GM19328 (cell line): ENCODE results near the gene ZRANB1.

Source experiments
- ATAC-seq: cut with Tn5 transposase; IDR thresholded peaks from one replicate; pipeline ENCODE4 v1.9.1; 2021; ENCODE audit warnings: mild to moderate bottlenecking, moderate library complexity; ENCODE audit not compliant: unreplicated experiment

Gene ZRANB1

DNA sequence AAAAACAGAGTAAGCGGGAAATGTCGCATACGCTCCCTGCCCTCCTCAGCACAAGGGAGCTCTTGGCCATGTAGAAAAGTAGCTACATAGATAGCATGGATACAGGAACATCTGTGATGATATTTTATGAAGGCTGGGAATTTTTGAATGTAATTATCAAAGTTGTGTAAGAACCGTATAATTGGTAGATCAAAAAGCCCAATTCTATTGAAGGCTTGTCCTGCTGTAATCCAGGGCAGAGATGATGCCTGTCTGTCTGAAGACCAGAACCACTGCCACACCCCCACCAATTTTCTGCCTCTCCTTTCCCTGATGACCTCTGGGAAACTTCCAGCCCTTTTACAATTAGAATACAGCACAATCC, 51.4 kb downstream of the ZRANB1 start:
- no peak for ATAC-seq

DNA sequence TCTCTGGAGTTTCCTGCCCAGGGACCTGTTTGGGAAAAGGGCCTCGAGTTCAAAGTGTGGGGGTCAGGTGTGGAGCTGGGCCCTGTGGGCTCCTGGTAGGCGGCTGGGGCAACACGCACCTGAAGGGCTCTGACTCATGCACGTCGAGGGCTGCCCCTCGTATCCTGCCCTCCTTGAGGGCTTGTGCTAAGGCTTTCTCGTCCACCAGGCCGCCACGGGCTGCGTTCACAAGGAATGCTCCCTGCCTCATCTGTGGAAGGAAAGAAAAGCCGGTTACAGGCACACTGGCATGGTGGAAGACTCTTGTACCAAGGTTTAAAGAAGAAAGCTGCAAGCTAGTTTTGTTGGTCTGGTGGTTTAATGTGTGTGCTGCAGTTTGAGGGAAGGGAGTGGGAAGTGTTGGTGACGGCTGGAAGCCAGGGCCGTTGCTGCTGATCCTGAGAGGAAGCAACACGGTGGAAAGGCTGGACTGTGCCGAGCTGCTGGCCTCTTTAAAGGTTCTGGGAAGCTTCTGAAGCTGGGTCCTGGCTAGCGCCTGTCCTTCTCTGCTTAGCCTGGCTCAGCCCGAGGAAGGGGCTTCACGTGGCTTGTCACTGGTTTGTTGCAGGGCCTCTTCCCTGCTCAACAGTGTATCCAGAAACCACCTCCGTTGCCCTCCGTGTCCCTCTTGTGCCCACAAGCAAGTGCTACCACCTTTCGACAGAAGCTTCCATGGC, 52.0 kb downstream of the ZRANB1 start:
- ATAC-seq = no peak

DNA sequence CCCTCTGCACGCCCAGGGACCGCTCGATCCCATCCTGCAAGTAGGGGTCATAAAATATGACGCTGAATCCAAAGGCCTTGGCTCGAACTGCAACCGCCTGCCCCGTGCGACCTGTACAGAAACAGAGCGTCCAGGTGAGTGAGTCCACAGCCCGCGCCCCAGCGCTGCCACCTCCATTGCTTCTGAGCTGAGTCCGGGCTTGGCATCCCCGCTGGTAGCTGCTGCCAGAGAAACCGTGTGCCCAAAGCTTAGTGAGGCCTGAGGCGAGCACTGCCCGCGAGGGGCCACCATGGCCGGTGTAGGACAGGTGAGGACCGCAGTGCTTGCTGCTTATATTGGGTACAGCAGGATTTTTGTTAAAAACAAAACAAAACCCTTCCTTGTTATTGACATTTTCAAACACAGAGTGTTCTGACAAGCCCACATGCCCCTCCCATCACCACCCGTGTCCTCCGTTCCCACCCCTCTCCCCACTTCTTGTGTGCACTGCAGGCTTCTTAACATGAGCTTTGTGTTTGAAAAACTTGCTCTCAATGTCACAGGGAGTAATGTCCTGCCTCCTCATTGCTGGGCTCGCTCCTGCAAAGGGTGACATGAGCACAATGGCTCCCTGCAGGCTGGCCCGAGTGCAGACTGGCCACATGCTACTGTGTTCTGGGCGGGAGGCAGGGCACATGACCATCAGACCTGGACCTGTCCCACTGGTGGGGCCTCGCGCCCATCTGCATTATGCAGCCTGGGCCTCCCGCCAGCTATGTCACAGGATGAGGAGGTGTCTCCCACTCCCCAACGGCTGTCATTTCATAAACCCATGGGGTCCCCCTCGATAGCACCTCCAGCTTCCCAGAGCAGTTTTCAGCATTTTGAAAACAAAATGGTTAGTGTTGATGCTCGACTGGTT, 52.9 kb downstream of the ZRANB1 start:
- ATAC-seq = no peak

DNA sequence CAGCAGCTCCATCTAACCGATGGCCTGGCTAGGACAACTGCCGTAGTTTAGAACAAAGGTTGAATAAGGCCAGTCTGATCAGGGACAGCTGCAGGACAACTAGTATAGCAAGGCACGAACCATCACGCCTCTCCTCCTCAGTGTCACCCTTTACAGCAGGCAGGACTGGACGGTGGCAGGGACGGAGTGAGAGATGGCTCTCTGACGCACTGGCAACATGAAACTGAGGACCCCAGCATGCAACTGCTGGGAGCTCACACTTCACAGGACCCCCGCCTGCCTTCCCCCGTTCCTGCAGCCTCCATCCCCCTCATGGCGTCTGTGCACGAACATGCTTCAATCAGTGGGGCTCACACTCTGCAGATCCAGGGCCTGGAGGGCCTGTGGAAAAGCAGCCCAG, 53.7 kb downstream of the ZRANB1 start:
- ATAC-seq = no peak

DNA sequence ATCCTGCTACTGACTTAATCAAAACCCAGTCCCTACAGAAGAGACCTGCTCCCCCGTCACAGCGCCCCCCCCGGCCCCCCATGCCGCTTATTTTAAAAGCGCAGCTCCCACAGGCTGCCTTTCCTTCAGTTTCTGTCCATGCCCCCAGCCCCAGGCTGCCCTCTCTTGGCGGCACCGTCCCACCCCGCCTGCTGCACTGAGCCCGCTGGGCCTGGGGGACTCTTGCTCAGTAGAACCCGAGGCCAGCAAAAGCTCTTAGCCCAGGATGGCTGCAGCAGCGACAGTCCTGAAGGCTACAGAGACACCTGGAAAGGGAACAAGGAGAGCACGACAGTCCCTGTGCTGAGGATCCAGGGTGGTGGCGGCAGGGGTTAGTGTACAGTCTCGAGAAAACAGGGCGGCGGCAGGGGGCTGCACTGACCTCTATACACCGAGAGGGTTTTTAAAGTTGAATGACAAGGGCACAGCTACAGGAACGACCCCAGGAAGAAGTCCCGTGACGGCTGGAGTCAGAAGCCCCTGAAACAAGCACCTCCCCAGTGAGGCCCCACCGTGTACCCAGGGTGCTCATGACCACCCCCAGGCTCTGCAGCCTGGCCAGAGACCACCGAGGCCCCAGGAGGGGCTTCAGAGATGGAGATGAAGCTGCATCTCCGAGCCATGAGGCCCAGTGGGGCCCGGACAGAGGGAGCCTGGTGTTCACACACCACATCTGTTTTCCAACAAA, 54.4 kb downstream of the ZRANB1 start:
- ATAC-seq = no peak

DNA sequence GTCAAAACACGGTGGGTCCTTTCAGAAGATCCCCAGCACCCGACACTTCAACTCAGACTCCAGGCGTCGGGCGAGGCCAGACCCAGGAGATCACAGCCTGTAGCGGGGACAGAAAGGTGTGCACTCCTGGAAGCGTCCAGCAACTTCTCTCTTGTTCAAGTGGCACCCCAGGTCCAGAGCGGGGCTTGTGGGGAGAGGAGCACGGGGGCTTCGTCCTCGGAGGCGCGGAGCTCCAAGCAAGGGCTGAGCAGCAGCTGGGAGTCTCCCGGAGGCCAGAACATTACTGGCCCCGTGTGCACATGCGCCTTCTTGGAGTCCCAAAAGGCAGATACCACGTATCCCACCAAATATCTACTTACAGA, 54.9 kb downstream of the ZRANB1 start:
- ATAC-seq = no peak

DNA sequence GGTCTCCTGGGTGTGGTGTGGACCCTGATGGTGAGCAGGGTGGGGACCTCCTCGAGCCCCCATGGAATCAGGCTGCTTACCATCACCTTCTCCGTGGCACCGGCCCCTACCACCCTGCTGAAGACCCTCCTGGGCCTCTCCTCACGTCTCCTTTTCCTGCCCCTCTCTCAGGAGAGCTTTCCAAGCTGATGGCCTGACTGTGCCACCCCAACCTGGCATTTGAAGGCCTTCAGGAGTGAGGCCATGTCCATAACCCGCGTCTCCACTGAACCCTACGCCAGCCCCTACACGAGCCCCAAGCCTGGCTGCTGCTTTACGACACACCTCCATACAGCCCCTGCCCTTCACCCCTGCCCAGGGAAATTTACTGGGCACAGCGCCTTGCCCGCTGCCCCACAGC, 55.4 kb downstream of the ZRANB1 start:
- no peak for ATAC-seq

DNA sequence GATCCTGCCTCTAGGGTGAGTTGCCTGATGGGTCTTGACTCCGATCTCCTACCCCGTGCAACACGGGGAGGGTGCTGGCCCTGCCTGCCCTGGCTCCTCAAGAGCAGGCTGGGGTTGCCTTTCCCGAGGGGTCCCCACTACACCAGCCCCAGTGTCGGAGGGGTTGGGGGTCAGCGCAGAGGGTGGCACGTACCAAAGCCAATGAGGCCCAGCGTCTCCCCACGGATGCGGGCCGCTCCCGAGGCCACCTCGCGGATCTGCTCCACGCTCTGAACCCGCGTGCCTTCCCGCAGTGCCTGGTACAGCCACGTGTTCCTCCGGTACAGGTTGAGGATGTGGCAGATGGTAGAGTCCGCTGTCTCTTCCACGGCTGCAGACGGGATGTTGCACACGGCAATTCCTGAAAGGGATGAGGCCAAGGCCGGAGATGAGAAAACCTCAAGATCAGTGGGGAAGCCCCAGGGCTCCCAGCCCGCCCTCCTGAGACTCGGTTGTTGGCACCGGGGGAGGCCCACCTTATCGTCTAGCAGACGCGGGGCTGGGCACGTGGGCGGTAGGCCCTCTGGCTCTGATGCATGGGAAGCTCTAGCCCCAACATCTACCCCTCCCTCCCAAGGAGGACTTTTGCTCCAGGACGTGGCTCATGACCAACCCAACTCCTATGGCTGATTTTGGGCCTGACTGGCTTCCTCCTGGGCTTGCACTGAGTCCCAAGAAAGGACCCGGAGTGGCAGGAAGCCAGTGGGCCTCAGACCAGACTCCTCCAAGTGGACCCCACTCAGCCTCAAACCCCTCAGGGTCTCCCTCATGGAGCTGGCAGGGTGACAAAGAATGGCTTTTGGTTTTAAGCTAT, 56.1 kb downstream of the ZRANB1 start:
- ATAC-seq = no peak

DNA sequence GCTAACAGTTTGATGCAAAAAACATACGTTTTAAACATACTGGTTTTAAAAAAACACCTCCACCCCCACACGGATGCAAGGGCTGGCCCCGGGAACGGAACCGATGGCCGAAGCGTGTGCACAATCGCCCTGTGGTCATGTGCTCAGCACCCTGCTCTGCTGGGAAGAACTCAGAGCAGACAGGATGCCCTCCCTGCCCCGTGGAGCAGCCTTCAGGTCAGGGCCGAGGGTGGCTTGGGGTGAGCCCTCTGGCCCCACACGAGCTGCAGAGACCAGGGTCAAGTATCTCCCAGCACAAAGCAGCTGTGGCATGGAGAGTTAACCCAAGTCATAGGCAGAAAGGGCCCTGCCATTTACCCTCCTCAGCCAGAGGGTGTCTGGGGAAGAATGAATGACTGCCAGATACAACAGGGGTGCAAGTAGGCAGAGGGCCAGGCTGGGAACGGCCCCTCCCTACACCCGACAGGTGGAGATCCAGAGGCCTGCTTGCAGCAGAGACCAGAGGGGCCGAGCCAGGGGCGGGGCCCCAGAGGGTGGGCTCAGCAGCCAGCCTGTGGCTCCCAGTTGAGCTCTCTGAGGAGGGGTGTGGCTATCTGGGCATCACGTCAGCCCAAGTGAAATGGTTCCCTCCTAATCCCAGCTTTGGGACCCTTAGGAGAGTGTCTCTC, 56.8 kb downstream of the ZRANB1 start:
- no peak for ATAC-seq

DNA sequence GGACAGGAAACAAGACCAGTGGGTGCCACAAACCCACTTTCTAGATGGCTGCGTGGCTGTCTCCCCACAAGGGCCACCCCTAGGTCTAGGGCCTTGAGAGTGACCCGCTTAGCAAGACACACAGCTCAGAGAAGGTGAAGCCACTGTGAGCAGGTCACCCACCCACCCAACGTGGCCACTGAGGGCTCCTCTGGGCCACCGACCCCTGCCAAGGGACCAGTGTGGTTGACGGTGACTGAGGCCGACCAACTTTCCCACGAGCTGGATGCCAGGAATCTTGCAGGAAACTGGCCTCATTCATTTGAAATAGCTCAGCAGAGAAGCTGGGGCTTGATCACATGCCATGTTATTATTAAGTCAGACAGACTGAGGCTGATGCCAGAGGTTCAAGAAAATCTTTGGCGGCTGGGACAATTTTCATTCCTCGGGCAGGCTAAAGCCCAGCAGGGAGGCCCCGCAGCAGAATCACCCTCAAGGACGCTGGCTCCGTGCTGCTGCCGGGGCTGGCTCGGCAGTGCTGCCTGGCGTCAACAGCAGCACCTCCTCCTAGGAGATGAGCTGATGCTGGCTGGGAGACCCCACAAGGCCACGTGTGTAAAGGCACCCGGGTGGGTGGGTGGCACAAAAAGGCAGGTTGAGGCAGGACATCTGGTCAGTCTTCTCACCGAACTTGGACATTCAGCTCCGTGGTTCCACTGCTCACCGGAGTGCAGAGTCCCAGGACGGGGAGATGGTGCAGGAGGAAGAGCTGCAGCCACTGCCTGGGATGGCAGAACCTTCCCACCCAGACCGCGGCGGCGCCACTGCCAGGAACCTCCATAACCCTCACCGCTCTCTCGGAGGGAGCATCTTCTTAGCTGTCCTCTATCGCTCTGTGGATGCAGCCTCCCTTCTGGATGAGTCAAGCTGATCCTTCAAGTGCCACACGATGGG, 57.8 kb downstream of the ZRANB1 start:
- no peak for ATAC-seq

DNA sequence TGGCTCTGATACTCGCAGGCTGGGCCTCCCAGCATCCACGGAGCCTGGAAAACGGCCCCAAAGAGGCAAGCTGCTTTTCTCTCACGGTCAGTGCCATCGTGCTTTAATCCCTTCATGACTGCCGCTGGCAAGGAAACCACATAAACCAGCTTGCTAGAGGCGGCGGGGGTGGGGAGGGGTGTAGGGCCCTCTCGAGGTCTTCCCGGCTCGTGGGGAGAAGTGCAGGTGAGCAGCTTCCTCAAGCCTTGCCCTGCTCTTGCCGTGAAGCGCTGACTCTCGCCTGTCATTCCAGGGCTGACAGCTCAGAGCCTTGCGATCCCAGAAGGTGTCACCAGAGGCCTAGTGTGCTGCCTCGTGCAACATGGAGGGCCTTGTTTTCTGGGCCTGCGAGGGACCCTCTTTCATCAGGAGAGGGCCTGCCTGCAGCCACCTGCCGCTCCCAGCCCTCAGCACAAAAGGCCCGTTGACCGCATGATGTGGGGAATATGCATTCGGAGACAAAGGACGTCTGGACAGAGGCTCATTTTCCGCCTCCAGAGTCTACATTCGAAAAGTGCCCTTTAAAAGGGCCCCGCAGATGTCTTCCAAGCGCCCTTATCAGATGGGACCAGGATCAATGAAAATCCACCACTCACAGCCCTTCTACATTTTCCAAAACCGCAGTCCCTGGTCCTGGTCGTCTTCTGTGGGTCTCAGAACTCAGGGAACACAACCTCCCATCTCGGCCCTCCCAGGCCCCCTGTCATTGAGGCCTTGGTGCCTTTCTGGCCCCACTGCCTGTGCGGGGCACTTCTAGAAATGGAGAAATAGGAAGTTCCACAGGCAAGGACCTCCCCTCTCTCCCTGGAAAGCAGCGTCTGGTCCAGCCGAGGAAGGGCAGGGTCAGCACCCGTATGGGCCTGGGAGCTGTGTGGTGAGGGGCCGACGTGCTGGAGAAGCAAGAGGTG, 58.7 kb downstream of the ZRANB1 start:
- no peak for ATAC-seq

DNA sequence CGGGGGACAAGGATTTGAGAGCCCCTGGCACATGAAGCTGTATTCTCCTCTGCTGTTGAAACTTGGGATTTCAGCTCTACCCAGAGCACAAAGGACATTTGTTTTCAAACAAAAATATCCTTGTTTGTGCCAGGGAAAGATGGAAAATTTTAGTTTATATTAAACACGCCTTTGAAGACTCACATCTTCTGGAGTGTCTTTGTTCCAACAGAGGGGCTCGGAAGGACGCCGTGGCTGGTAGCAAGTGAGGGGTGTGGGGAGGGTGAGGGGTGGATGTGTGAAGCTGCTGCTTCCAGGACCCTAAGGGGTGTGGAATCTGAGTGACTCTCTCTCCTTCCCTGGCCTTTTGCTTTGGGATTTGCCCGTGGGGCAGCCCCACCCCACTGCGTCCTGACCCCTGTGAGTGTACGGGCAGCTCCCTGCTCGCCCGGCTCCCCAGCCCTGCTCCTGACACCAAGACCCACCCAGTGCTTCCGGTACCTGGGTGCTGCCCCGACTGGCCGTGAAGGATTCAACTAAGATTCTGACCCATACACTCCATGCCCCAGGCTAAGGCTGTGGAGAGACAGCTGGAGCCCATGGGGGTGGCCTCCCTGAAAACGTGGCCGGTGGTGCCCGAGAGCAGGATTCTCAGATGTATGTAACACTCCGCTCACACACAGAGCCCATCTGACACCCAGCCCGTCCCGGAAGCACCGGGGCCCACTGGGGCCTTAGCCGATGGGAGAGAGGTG, 59.6 kb downstream of the ZRANB1 start:
- no peak for ATAC-seq

DNA sequence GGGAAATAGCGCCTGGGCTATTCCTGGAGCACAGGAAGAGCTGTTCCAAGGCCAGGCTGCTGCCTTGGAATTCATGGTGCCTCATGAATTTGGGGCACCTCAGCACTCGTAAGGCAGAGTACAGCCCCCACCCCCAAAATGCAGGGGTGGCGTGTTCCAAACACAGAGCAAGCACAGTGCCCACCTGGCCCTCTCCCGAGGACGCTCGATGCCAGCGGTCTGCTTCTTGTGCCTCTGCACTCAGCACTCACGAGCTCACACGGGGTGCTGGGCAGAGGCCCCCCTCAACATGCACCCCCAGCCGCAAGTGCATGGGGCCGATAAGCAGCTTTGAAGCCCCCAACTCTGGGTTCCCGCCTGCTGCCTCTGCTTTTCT, 60.1 kb downstream of the ZRANB1 start:
- ATAC-seq = no peak

DNA sequence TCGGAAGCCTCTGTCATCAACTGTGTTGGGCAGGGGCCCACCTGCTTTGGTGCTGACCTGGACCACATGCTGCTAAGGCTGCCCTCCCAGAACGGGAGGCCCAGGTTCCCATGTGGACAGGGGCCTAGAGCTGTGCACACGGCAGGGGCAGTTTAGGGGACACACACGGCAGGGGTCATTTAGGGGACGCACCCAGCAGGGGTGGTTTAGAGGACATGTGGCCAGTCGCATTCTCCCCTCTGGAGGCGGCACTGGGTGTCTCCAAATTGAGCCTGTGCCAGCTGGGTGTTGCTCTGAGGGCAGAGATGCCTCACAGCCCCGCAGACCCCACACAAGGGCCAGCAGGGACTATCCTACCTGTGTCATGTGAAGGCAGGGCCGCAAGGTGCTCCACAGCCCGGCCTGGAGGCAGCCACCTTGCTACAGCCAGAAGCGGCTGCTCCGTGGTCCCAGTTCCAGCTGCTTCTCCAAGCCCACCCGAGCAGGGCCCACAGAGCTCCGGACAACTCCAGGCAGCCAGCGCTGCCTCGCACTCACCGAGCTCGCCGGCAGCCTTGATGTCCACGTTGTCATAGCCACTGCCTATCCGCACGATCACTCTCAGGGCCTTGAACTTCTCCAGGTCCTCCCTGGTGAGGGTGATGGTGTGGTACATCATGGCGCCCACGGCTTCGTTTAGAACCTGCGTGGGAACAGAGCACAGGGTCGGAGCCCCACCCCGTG, 60.7 kb downstream of the ZRANB1 start:
- no peak for ATAC-seq

DNA sequence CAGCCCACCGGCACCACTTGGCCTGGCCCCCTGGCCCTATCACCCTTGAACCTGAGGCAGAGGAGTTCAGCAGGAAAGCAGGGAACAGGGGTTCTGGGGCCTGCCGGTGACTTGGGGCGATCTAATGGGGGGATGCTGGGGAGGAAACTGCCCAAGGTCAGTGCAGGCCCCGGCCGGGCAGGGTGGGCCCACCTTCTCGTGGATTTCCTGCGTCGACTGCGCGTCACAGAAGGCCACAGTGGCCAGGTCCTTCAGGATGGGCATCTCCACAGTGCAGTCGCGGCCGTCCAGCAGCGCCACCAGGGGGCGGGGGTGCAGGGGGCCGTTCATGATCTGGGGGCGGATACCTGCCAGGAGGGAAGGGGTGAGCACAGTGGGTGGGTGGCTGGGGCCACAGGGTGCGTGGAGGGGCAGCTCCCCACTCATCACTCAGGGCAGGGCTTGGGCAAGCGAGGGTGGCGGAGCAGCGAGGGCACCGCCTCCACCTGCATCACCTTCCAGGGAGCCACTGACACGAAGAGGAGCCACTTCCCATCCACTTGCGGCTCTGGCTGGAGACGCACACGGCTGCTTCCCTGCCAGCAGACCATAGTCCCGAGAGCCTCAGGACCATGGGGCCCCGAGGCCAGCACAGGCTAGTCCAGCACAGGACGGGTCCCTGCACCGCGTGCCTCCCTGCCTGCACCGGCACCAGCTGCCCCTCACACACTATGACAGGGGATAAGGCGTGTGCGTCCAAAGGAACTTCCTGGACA, 61.4 kb downstream of the ZRANB1 start:
- no peak for ATAC-seq

DNA sequence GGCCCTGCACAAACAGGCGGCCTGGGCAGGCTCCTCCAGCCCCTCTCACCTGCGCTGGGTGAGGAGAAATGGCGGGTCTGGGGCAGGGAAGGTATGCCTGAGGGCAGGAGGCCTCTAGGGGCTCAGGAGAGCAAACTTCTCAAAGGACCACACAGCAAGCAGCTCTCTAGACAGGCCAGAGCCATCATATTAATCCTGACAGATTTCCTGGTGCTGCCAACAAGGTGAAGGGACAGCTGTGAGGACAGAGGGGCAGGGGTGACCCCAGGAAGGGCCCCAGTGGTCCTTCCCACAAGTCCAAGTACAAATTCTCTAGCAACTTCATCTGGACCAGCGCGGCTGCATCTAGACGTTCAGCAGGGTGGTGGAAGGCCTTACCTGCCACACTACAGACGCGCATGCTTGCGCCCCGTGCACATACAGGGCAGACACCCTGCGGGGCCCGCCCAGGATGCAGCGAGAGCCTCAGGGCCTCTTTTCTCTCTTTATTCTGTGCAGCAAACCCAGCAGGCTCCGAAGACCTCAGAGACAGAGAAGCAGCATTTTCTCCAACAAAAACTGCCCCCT, 62.1 kb downstream of the ZRANB1 start:
- no peak for ATAC-seq
